H4 (cell line): ENCODE results near the gene CRACR2B. TPM values are rescaled to one million over a fixed set of nuclear protein-coding genes. Genes with fewer than 3 reads are reported as not detected.

Experiments
- DNase-seq: peaks from one replicate; pipeline ENCODE4 v3.0.0-alpha.2; 2015; ENCODE audit warnings: low spot score
- total RNA-seq: library from RNA; depleted of rRNA; stranded (reverse); fragments of >200 nt; shearing (Covaris generic); gene quantifications from 2 replicates; pipeline ENCODE4 v1.2.3, GENCODE V29; 2014

Gene CRACR2B
- total RNA-seq, 1 experiment from 2014 or later, result not detected

DNA sequence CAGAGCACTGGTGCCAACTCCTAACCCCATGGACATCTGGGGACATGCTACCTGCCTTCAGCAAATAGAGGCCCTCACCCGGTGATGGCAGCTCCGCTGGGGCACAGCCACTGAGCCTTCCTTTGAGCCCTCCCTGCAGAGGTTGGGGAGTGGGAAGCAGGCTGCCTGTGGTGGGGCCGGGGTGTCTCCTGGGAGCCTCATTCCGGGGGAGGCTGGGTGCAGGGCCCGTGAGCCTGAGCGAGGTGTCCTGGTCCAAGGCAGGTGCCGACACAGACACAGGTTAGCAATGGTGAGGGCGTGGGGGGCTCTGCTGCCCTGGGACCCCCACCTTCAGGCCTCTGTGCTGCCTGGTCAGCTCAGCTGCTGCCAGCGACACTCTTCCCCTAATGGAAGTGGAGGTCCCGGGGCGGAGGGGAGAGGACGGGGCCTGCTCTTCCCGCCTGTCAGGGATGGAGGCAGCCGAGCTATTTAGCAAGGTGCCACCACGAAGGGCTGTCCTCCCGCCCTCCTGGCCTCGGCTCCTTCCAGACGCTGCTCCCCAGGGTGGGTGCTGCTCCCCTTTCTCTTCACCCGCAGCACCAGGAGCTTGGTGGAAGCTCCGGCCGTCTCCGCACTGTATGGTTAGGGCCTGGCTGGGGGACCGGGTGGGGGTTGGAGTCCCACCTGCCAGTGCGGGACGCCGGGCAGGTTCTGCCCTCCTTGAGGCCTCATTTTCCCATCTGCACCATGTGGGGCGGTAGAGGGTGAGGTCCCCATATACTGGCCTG lies 26.1 kb downstream of the CRACR2B start:
- DNase-seq, result no peak

DNA sequence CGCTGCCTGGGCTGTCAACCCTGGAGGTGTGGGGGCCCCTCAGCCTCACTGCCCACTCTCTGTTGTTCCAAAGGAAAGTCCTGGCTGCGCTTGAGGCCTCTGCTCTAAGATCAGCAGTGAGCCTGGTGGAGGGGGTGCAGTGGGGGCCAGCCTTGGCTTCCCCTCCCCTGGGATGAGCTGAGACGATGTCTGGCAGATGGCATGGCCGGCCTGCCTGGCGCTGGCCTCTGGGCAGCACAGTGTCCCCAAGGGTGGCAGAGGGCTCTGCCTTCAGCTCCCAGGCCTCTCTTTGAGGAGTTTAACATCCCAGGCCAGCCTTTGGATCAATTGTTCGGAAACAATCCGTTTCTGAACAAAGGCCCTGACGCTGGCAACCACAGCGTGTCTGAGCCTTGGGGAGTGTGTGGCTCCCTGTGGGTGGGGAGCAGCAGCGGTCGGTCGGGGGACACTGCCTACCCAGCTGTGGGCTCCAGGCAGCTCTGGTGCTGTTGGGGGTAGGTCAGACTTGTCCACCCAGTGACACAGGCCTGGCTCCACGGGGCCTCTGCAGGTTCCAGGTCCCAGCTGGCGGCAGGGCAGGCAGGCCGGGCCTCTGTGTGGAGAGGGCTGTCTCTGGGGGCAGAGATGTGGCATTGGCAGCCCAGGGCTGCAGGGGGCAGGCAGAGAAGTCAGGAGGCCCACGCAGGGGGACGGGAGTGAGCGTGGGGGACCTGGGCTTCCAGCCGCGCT lies 27.0 kb downstream of the CRACR2B start:
- no peak for DNase-seq

DNA sequence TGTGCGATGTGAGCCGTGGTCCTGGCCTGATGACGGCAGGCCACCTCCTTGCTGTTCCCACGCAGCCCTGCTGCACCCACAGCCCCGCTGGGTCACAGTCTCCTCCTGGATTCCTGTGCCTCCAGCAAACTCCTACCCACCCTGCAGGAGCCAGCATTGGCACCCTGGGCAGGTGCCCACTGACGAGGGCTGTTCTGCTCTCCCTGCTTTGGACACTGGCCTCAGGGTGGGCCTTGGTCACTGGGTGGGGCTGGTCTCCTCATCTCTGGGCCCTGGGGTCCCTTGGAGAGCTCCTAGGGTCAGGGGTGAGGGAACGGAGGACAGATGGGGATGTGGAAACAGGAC lies 27.6 kb downstream of the CRACR2B start:
- DNase-seq, result no peak

DNA sequence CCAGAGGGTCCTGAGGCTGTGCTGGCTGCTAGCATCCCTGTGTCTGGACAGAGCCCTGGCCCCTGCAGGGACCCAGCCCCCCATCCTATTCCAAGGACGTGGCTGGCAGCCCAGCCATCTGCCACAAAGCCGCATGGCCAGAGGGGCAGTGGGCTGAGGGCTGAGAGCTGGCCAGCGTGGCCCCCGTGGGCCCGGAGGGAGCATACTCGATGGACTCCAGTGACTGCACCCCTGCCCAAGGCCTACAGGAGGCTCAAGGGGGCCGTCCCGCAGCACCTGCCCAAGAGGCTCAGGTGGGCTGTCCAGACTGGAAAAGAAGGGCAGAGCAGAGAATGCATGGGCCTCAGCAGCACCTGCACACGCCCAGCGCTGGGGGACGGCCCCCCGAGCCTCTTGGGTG lies 28.1 kb downstream of the CRACR2B start:
- DNase-seq, result no peak

DNA sequence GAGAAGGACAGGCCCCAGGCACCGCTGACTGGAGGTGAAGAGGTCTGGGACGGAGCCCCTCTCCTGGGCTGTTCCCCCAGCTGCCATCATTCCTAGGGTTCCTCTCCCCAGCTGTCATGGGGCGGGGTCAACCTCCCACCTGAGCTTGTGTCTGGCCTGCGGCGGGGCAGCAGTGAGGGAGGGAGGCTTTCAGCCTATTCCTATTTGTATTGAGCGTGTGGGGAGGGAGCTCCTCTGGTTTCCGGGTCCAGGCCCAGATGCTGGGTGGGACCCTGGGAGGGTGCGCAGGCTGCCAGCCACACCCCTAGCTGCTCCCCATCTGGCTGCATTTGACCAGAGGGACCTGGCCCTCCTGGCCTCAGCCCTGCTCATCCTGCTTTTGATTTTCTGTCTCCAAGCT lies 28.7 kb downstream of the CRACR2B start:
- no peak for DNase-seq

DNA sequence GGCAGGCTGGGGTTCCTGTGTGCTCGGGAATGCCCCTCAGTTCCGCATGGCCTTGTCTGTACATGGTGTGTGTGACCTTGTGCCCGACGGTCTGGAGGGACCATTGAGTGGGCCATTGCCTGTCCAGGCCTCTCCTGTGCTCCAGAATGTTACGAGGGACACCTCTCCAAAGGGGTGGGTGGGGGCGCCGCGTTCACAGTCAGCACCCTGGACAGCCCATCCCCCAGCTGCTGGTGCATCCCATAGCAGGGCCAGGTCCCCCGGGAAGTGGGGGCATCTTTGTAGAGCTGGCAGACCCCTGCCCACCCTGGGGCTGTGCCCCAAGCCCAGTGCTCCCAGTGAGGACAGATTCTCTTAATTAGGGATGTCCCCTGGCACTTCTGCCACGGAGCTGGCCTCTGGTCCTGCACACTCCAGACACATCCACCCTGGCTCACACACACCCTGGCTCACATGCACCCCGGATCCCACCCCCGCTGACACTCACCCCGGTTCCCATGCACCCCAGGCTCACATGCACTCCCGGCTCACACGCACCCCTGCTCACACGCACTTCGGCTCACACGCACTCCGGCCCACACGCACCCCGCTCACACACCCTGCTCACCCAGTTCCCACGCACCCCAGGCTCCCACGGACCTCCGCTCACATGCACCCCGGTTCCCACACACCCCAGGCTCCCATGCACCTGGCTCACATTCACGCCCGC lies 30.5 kb downstream of the CRACR2B start:
- DNase-seq, result no peak

DNA sequence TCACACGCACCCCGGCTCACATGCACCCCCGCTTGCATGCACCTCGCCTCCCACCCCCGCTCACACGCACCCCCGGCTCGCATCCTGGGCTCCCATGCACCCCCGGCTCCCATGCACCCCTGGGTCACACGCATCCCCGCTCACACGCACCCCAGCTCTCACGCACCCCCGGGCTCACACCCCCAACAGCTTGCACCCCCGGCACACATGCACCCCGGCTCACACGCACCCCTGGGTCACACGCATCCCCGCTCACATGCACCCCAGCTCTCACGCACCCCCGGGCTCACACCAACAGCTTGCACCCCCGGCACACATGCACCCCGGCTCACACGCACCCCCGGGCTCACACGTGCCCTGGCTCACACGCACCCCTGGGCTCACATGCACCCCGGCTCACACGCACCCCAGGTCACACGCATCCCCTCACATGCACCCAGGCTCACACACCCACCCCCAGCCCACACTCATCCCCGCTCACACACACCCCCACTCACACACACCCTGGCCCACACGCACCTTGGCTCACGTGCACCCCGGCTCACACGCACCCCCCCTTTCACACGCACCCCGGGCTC lies 31.1 kb downstream of the CRACR2B start:
- DNase-seq, result no peak

DNA sequence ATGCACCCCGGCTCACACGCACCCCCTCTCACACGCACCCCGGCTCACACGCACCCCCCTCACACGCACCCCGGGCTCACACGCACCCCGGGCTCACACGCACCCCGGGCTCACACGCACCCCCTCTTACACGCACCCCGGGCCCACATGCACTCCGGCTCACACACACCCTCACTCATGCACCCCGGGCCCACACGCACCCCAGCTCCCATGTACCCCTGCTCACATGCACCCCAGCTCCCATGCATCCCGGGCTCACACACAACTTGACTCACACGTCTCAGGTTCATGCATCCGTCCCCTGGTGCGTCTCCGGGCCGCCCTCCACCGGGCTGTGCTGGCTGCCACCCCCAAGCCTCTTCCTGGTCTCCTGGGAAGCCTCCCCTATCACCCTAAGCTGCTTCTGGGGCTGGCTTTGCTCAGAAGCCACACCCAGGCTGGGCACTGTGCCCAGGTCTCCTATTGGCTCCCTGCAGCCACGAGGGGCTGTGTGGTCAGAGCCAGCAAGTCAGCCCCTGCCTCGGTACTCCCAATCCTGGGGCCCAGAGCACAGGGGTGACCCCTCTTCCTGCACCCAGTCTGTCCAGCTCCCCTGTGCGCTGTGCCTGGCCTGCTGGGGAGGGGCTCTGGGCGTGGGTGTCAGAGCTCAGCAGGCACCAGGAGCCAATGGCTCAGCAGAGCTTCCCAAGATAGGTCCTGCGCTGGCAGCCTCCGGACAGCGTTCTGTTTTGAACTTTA lies 31.8 kb downstream of the CRACR2B start:
- no peak for DNase-seq

DNA sequence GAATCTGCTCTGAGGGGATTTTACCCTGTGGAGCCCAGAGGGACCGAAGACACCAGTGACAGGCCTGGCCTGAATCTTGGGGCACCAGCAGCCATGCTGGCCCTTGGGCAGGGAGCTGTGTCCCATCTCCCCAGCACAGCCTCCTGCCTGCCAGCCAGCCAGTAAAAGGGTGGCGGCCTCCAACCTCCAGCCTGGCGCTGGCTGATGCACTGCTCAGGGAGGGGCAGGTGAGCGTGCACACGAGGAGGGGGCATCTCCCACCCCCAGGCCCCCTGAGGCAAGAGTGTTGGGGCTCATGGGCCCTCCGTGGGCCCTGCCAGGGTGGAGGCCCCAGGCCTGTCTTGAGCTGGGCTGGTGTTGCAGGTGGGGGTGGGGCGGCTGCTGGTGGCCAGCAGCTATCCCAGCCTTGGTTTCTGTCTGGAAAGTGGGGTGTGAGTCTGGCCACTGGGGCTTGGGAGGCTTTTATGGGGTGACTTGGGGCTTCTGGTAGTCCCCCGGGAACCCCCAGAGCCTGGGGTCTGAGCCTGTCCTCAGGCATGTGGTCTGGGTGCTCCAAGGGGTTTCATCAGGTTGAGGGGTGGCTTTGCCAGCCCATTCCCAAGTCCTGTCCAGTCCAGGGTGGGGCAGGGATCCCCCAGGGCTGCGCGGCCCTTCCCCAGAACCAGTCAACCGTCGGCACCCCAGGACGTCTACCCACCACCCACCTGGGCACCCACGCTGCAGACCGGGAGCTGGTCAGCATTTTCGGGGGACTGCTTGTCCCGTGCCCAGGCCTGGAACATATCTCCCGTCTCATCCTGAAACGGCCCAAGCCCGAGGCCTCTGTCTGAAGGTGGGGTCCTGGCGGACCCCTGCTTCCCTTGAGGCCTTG lies 32.8 kb downstream of the CRACR2B start:
- DNase-seq, result no peak

DNA sequence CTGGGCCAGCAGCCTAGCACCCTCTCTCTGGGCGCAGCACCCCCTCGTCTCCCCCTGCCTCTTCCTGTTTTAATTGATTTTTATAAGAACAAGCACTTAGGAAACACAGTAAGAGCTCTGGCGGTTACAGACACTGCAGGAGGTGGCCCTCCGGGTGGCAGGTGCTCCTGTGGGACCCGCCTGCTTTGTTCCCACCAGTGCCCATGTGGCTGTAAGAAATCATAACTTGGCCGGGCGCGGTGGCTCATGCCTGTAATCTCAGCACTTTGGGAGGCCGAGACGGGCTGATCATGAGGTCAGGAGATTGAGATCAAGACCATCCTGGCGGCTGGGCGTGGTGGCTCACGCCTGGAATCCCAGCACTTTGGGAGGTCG lies 33.4 kb downstream of the CRACR2B start:
- DNase-seq, result no peak

DNA sequence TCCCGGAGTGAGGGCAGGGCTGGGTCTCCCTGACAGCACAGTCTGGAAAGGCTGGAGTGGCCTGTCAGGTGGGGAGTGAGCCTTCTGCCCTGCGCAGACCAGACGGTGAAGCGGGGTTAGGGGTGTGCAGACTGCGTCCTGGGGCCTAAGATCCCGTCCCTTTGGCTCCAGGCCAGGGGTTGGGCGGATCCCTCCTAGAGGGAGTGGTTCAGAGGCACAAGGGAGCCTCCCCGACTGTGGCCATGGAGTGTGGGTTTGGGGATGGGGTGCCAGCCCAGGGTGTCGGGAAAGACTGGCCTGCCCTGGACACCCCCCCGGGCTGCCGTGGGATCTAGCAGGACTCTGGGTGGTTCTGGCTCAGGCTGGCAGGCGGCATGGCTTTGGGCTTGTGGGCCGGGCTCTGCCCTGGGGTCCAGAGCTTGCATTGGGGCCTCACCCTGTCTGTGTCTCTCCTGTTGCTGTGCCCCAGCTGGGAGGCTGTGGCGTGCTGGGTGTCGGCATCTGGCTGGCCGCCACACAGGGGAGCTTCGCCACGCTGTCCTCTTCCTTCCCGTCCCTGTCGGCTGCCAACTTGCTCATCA lies 34.5 kb downstream of the CRACR2B start:
- no peak for DNase-seq

DNA sequence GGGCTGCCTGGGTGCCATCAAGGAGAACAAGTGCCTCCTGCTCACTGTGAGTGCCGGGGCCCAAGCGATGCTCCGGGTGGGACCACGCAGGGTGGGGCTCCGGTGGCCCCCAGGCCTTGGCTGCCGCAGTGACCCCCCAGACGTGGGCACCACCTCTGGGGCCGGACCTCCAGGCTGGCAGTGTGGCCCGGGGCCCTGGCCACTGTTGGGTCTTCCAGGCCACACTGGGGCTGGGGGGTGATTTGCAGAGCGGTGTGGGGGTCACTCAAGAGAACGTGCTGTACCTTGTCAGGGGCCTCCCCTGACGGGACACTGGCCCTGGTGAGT lies 34.9 kb downstream of the CRACR2B start:
- DNase-seq, result no peak

DNA sequence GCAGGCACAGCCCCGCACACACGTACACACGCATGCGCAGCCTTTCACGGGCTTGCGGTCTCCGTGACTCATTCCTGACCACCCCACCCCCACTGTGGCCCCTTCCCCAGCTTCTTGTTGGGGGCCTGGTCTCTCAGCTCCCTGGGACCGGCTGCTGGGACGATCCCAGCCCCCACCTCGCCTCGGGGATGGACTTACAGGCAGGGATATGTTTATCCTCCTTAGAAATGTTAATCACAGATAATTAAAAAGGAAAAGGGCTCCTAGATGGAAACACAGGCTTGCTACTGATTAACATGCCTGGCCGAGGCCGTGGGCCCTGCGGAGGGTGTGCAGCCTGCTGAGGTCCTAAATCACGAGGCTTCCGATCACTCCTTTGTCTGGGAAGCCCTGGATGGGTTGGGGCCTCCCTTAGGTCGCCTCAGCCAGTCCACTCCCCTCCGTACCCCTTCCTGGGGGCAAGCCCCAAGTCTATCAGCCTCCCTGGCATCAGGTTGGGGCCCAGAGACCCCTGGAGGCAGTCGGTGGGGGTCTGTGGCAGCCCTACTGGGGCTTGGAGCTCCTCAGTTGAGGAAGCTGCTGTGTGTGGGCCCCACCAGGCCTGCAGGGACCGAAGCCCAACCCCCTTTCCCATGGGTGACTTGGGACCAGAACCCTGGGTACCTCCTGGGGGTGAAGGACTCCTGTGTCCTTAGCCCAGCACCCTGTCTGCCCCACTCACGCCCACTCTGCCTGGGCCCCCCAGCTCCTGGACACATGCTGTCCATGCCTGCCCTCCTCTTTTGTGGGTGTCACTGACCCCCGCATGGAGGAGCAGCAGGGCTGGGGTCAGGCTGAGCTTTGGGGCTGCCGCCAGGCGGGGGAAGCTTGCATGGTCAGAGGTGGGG lies 35.5 kb downstream of the CRACR2B start:
- DNase-seq, result no peak

DNA sequence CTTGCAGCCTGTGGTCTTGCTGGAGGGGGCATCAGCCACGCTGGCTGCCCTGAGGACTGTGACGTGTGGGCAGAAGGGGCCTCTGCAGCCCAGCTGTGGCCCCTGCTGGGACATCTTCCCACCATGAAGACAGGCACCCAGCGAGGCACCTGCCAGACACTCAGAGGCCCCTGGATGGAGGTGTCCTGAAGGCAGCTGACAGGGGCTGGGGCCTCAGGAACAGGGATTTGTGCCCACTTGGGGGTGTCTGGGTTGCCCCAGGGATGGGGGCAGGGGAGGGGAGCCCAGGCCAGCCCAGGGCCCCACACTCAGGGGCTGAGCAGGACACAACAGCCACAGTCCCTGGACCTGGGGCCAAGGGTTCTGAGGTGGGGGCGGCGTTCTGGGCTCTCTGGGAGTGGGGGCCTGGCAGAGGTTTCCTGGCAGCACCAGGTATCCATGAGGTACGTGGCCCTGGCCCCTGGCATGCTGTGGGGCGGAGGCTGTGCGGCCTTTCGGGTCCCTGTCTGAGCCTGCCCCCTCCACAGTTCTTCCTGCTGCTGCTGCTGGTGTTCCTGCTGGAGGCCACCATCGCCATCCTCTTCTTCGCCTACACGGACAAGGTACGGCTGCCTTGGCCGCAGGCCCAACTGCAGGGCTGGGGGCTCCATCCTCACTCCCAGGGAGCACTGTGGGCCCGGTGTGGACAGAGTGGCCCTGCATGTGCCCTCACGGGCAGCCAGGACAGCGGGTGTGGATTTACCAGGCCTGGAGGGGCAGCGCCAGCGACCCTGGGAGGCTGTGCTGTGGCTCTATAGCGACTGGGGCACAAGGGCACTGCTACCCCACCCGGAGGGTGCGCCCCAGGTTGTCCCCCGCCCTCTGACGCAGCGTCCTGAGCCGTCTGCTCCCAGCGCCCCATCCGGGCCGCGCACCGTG lies 36.5 kb downstream of the CRACR2B start:
- DNase-seq, result no peak

DNA sequence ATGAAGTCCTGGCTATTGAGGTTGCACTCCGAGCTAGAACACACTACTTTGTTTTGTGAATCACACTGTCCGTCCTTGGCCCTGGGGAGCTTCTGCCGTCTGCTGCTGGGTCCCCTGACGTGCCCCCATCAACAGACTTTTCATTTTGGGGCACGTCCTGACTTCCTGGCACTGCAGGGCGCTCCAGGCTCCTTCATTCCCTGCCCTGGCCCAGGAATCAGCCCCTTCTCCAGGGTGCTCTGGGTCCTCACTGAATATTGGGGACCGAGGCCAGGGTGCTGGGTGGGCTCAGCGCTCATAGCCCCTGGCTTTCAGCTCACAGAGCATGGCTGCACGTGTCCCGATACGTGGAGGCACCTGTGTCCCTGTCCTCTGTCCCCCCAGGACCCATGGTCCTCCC lies 37.2 kb downstream of the CRACR2B start:
- DNase-seq, result no peak

DNA sequence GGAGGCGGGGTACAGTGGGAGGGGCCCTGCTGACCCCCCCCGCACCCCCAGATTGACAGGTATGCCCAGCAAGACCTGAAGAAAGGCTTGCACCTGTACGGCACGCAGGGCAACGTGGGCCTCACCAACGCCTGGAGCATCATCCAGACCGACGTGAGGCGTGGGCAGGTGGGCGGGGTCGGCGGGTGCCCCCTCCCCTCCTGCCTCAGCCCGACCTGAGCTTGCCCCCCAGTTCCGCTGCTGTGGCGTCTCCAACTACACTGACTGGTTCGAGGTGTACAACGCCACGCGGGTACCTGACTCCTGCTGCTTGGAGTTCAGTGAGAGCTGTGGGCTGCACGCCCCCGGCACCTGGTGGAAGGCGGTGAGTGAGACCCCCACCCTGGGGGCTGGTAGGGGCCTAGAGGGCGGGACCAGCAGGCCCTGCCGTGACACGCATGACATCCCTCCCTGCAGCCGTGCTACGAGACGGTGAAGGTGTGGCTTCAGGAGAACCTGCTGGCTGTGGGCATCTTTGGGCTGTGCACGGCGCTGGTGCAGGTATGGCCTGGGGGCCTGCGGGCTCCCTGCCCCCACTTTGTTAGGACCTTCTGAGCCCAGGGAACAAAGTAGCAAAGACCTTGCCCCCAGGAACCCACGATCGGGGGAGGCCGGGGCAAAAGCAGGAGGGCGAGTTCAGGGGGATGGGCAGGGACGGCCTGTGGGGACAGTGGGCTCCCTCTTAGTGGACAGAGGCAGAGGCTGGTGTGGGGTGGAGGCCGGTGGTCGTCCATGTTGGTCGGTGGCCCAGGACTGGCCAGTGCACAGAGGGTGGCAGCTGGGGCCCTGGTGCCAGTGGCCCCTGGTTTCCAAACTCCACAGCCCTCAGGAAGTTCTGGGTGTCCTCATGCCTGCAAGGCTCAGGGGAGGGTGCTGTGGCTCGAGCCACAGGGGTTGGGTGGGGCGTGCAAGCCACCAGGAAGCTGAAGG lies 38.0 kb downstream of the CRACR2B start:
- DNase-seq, result no peak

DNA sequence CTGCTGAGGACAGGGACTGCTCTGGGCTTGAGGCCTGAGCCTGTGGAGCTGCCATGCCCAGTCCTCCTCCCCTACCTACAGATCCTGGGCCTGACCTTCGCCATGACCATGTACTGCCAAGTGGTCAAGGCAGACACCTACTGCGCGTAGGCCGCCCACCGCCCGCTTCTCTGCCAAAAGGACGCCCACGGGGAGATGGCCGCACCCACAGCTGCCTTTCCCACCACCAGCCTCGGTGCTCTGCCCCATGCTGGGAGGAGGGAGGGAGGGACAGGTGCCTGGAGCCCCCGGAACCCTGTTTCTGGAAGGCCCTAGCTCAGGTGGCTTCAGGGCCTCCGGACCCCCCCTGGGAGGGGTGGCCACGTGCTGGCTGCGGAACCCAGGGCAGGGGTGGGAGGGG lies 38.8 kb downstream of the CRACR2B start:
- no peak for DNase-seq
